NK-92 (cell line): ENCODE results near the gene GOLGA6C.
"Not testable (repeated sequence)": the region's sequence is repeated elsewhere in the genome, so short reads cannot be mapped to it uniquely, and the experiment has no call there.

Experiments used
- DNase-seq: peaks from one replicate; lab custom pipeline; 2025; ENCODE audit not compliant: unreplicated experiment; lab: John Stamatoyannopoulos, UW

Gene GOLGA6C

GRCh38 chr15:75313116-75313845 lies 55.1 kb downstream of the GOLGA6C start:
- DNase-seq = no peak

GRCh38 chr15:75314552-75315290 lies 56.6 kb downstream of the GOLGA6C start:
- DNase-seq = no peak

DNA sequence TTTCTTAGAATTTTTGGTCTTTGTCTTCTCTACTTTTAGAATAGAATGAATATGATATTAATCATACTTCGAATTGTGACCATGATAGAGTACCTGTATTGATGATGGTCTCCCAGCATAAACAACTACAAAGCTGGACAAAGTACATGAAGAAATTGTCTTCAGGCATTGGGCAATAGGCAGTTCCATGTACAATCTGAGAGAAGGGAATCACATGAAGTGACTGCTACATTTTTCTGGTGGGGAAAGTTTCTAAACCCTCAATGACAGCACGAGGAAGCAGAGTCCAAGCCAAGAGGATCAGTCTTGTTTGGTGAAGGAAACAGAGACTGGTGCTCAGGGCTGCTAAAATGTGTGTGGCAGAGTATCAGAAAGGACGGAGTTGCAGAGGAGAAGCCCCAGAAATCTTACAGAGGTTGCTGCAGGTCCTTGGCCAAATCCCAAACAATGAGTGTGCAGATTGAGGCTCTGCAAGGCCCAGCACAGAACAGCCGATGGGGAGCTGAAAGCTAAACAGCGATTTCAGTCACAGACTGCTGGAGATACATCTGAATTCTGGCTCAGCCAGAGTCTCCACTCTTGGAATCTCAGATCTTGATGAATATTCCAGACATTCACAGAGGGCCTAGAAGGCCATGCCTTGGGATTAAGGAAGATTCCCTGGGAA lies 61.2 kb downstream of the GOLGA6C start:
- not testable (repeated sequence) for DNase-seq
